GM12801 (cell line): ENCODE results near the gene CIRBP.

Source experiments
- CTCF ChIP-seq: IDR thresholded peaks from one replicate; pipeline ENCODE4 v1.5.1; 2011; ENCODE audit warnings: control low read depth; ENCODE audit not compliant: insufficient read length; ENCODE audit errors: extremely low read depth

CIRBP gene

GRCh38 chr19:1313695-1314613 lies 44.8 kb downstream of the CIRBP start:
- TF ChIP-seq CTCF = no peak

- no peak for TF ChIP-seq CTCF
Observed at GRCh38 chr19:1315470-1316166, 46.5 kb downstream of the CIRBP start.

GRCh38 chr19:1316466-1316865 lies 47.3 kb downstream of the CIRBP start:
- TF ChIP-seq CTCF = no peak

- no peak for TF ChIP-seq CTCF
Observed at GRCh38 chr19:1317274-1318003, 48.3 kb downstream of the CIRBP start.

GRCh38 chr19:1318678-1319471 lies 49.7 kb downstream of the CIRBP start:
- TF ChIP-seq CTCF = no peak

- TF ChIP-seq CTCF = no peak
Observed at GRCh38 chr19:1321539-1321938, 52.4 kb downstream of the CIRBP start.
